Right cardiac atrium (tissue), 5 donors: Measurements from ENCODE around the gene DLD. TPM values are rescaled to one million over a fixed set of nuclear protein-coding genes. Genes with fewer than 3 reads are reported as not detected.
"Not testable (repeated sequence)": the region's sequence is repeated elsewhere in the genome, so short reads cannot be mapped to it uniquely, and the experiment has no call there.

Experiments
- ATAC-seq, 2 donors: fragments of 200-7000 bp; cut with Tn5 transposase; one replicate each; pipeline versions ENCODE4 v1.8.0 to v1.9.1; 2020; ENCODE audit warnings: moderate library complexity in 2 of 2, mild to moderate bottlenecking in 1 of 2
- DNase-seq, 3 donors: peaks; one replicate each; pipeline ENCODE4 v3.0.0-alpha.2; 2020
- H3K27ac ChIP-seq: one replicate; pipeline ENCODE4 v1.5.1; 2013; ENCODE audit warnings: mild to moderate bottlenecking, low read length, control low read depth, moderate library complexity
- H3K27me3 ChIP-seq: one replicate; pipeline ENCODE4 v1.6.1; 2013; ENCODE audit not compliant: control insufficient read depth, insufficient read depth
- H3K4me1 ChIP-seq: one replicate; pipeline ENCODE4 v1.6.1; 2013; ENCODE audit warnings: low read length; ENCODE audit not compliant: control insufficient read depth, insufficient read depth
- H3K4me3 ChIP-seq: one replicate; pipeline ENCODE4 v1.5.1; 2013; ENCODE audit warnings: low read length, control low read depth
- H3K9me3 ChIP-seq: one replicate; pipeline ENCODE4 v1.6.1; 2013; ENCODE audit warnings: low read length; ENCODE audit not compliant: control insufficient read depth
- WGBS: extraction: QIAGEN DNeasy Blood & Tissue Kit; methylation state at CpG from one replicate; pipeline ENCODE4 v1.1.7; 2013; 5-methylcytosine and 5-hydroxymethylcytosine counted together
- intact Hi-C, 4 donors: fragments of 100-400 bp; cut with DNase I; formaldehyde crosslinking; loops; one replicate each; pipeline versions ENCODE4 v1.11.0 to v1.14.0; 2022 to 2023
- polyA plus RNA-seq: library from polyadenylated mRNA; stranded (reverse); fragments of 200-250 nt; gene quantifications from one replicate; pipeline ENCODE4 v1.2.3, GENCODE V29; 2013
- total RNA-seq, 4 donors: library from RNA; stranded (reverse); fragmentation: NEBNext Ultra II Directional; extraction: Animal tissue kit (Norgen Biotek cat#: 25700); gene quantifications; one replicate each; pipeline ENCODE4 v1.2.1, GENCODE V29; 2021
- donor health status: healthy with polysubstance abuse.
- donor health status: DM: no; HTN: yes; CAD: no.
- donor health status: DM: no; HTN: no; CAD: no.
- donor health status: DM: no; HTN: yes; CAD: no; lungs with severe emphysema.
- donor health status: DM: yes; HTN: yes; CAD: no.

The DLD gene
- total and polyA plus RNA-seq, 5 donors = 112 to 162 (median 156) TPM

DNA sequence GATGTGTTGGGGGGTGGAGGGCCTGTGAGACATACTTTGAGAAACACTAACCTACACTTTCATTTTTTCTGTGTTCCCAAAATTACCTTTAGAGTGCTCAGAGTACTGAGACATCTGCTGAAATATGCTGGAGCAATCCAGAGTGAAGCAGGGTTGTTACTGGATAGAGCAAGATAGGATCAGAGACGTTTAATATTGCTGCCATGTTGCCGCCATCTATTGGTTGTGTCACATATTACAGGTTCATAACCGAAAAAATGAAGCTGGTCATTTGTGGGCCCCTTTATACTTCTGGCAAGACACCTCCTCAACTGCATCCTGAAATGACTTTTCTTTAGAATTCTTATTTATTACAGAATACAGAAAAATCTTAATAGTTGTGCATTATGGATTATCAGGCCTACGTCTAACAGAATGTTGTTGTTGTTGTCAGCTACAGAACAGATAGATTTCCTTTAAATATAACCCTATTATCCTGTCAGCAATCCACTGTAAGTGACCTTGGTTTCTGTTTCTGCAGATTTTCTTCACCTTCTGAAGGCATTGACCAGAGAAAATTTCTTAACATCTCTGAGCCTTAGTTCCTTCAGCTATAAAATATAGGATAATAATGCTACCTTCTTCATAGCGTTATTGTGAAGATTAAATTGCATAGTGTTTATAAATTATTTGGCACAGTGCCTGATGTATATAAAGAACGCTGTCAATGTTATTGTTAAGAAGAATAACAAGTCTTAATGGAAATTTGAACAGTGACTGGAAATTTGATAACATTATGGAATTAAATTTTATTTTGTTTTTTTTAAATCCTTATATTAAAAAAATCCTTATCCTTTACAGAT is 16.2 kb upstream of the DLD start:
- no peaks in the 10 kb centered on the region for H3K9me3 ChIP-seq
- 24% methylated on average over 6 of the region's 6 CpGs for WGBS
- DNase-seq (no peak), ATAC-seq (peak; percentile 82 to 88)
- H3K4me1 ChIP-seq = no peaks in the 10 kb centered on the region
- intact Hi-C loops = loop anchor here in 3 of 4 donors (5.0 to 10.0 kb wide), 3 partner anchors 130 to 270 kb away; partner anchors contain the start of gene CBLL1 (in 3 of the 3)
- no peak overlapping the region for H3K4me3 ChIP-seq
- H3K27ac ChIP-seq = no peak overlapping the region
- no peaks in the 10 kb centered on the region for H3K27me3 ChIP-seq

DNA sequence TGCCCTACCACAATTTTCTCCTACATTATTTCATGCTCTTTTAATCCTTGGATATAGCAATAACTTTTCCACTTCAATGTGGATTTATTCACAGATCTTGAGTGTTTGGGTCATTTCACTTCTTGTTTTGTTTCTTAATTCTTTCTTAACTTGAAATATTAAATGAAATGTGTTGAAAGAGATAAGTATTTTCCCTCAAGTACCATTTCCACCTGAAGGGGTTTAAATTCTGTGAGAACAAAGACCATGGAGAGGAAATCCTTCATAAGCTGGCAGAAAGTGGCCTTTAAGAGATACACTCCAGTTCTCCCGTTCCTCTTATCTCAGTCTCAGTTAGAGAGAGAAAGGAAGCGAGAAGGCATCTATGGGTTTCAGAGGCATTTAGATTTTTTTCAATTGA is 14.1 kb upstream of the DLD start:
- 39% methylated on average over 2 of the region's 2 CpGs for WGBS

GRCh38 chr7:107877731-107878382 is 13.1 kb upstream of the DLD start:
- WGBS = 84% methylated on average over 5 of the region's 5 CpGs
- H3K9me3 ChIP-seq = no peaks in the 10 kb centered on the region
- H3K4me1 ChIP-seq = no peaks in the 10 kb centered on the region
- H3K4me3 ChIP-seq = no peak overlapping the region
- intact Hi-C loops = loop anchor here in 3 of 4 donors (5.0 to 10.0 kb wide), 3 partner anchors 133 to 267 kb away; partner anchors contain the start of gene CBLL1 (in 3 of the 3)
- no peak overlapping the region for H3K27ac ChIP-seq
- ATAC-seq (no peak), DNase-seq (no peak)
- H3K27me3 ChIP-seq = no peaks in the 10 kb centered on the region

More for the DNA sequence above, 14.1 kb upstream of the DLD start:
- Histone ChIP-seq H3K27ac (no peak overlapping the region), H3K4me3 (no peak overlapping the region), H3K27me3 (no peaks in the 10 kb centered on the region), H3K4me1 (no peaks in the 10 kb centered on the region), H3K9me3 (no peaks in the 10 kb centered on the region)
- intact Hi-C loops = loop anchor here in 3 of 4 donors (5.0 to 10.0 kb wide), 3 partner anchors 132 to 268 kb away; partner anchors contain the start of gene CBLL1 (in 3 of the 3)
- ATAC-seq (no peak), DNase-seq (no peak)

- intact Hi-C loops = loop anchor here in 3 of 4 donors (5.0 to 10.0 kb wide), 3 partner anchors 134 to 266 kb away; partner anchors contain the start of gene CBLL1 (in 3 of the 3)
- no peaks in the 10 kb centered on the region for H3K4me1 ChIP-seq
- WGBS = 78% methylated on average over 3 of the region's 3 CpGs
- H3K27me3 ChIP-seq = no peaks in the 10 kb centered on the region
- no peak overlapping the region for H3K4me3 ChIP-seq
- DNase-seq (no peak), ATAC-seq (no peak)
- H3K9me3 ChIP-seq = no peaks in the 10 kb centered on the region
- H3K27ac ChIP-seq = no peak overlapping the region
These were observed 12.3 kb upstream of the DLD start for GRCh38 chr7:107878636-107879035.

GRCh38 chr7:107879400-107880035 is 11.5 kb upstream of the DLD start:
- DNase-seq (peak in 1 of 3 donors; percentile 40), ATAC-seq (peak; percentile 60 to 81)
- intact Hi-C loops = loop anchor here in 3 of 4 donors (5.0 to 10.0 kb wide), 3 partner anchors 135 to 265 kb away; partner anchors contain the start of gene CBLL1 (in 3 of the 3)
- H3K4me3 ChIP-seq = no peak overlapping the region
- 0% methylated on average over 3 of the region's 3 CpGs for WGBS
- no peaks in the 10 kb centered on the region for H3K27me3 ChIP-seq
- no peak overlapping the region for H3K27ac ChIP-seq
- no peaks in the 10 kb centered on the region for H3K4me1 ChIP-seq
- H3K9me3 ChIP-seq = no peaks in the 10 kb centered on the region

DNA sequence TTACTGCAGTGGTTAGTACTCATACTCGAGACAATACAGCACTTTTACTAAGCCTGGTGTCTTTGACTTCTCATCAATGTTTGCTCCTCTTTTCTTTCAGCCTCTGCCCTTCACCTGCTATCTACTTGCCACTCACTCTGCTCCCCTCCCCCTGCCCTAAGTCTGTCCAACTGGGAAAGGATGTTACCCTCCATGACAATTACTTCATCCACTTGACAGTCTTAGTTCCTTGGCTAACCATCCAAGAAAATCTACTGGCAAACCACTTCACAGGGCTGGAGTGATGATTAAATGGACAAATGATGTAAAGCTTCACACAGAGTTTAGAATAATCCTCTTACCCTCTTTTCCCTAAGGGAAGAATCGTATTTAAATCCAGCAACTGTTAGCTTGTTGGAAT is 8.2 kb upstream of the DLD start:
- H3K4me3 ChIP-seq = no peak overlapping the region
- no peak for ATAC-seq
- H3K4me1 ChIP-seq = no peaks in the 10 kb centered on the region
- H3K9me3 ChIP-seq = no peaks in the 10 kb centered on the region
- no peak for DNase-seq
- 62% methylated on average over 2 of the region's 2 CpGs for WGBS
- H3K27me3 ChIP-seq = no peaks in the 10 kb centered on the region
- H3K27ac ChIP-seq = no peak overlapping the region
- intact Hi-C loops = no loop called here

DNA sequence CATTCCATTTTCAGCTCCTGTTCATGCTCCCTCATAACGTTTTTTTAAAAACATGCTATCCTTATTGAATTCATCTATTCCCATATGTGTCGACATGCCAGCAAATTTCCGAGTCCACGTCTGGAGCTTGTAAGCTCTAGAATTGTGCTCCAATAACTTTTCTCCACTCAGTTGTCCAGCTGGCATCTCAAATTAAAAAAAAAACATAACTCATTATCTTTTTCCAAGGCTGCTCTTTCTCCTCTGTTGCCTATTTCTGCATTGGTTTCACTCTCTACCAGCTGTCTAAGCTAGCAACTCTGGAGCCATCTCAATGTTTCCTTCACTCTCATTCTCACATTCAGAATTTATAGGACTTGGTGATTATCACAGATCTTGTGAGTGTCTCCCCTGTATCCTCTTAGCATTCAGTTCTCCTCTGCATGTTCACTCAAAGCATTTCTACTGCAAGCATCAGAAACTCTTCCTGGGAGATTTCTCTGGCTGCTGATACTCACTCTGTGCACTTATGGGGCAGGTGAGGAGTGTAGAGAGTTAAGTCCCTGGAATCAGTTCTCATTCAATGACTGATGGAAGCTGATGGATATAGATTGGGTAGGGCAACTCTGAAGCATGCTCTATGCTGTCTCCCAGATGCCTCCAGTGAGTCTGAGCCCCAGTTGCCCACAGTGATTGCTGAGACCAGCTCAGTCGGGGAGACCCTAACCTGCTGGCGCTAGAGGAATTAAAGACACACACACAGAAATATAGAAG is 6.7 kb upstream of the DLD start:
- WGBS = 65% methylated on average over 6 of the region's 6 CpGs
- DNase-seq = no peak
- Histone ChIP-seq H3K27me3 (no peaks in the 10 kb centered on the region), H3K4me3 (no peak overlapping the region), H3K9me3 (no peaks in the 10 kb centered on the region), H3K27ac (no peak overlapping the region), H3K4me1 (no peaks in the 10 kb centered on the region)
- ATAC-seq = peak in 1 of 2 donors; percentile 24
- intact Hi-C loops = no loop called here

GRCh38 chr7:107887827-107888226 is 3.2 kb upstream of the DLD start:
- H3K4me3 ChIP-seq, H3K9me3 ChIP-seq, H3K27ac ChIP-seq, H3K27me3 ChIP-seq, H3K4me1 ChIP-seq, intact Hi-C loops, ATAC-seq: not testable (repeated sequence)
- peak in 2 of 3 donors; percentile 41 to 43 for DNase-seq
- 95% methylated on average over 22 of the region's 22 CpGs for WGBS

- ATAC-seq (no peak), DNase-seq (no peak)
- Histone ChIP-seq H3K4me3 (no peak overlapping the region), H3K4me1 (peaks cover 4% of the 10 kb centered on the region), H3K27ac (no peak overlapping the region), H3K27me3 (no peaks in the 10 kb centered on the region), H3K9me3 (no peaks in the 10 kb centered on the region)
- intact Hi-C loops = no loop called here
- WGBS = 70% methylated on average over 3 of the region's 3 CpGs
These were observed 991 bp upstream of the DLD start for GRCh38 chr7:107889992-107890391.

GRCh38 chr7:107890493-107890961 is 456 bp upstream of the DLD start:
- DNase-seq (peak in 1 of 3 donors; percentile 47), ATAC-seq (peak; percentile 1 to 9)
- Histone ChIP-seq H3K27ac (peak overlapping the region; percentile 70), H3K4me1 (peaks cover 4% of the 10 kb centered on the region), H3K9me3 (no peaks in the 10 kb centered on the region), H3K27me3 (no peaks in the 10 kb centered on the region), H3K4me3 (peak overlapping the region; percentile 67)
- 2% methylated on average over 7 of the region's 7 CpGs for WGBS
- intact Hi-C loops = no loop called here
